AG04450 (cell line): ENCODE results near the gene ACSL4. TPM values are rescaled to one million over a fixed set of nuclear protein-coding genes. Genes with fewer than 3 reads are reported as not detected.
"Not testable (repeated sequence)": the region's sequence is repeated elsewhere in the genome, so short reads cannot be mapped to it uniquely, and the experiment has no call there.

ENCODE experiments used
- CTCF ChIA-PET: fragments of 300-600, 350-600 bp; formaldehyde crosslinking; extraction: SDS; loops from one replicate; lab custom pipeline; 2022; ENCODE audit warnings: antibody characterized with exemption, inconsistent platforms; lab: Charles Lee
- POLR2A ChIA-PET: fragments of 350-600 bp; formaldehyde crosslinking; extraction: SDS; loops from one replicate; lab custom pipeline; 2021; ENCODE audit warnings: antibody characterized with exemption, inconsistent platforms; lab: Yijun Ruan, JAX
- DNase-seq: peaks from one replicate; pipeline ENCODE4 v3.0.0-alpha.2; 2011; ENCODE audit warnings: low read depth, low spot score
- H3K27ac ChIP-seq: one replicate; pipeline ENCODE4 v1.5.1; 2012; ENCODE audit warnings: low read depth, low read length, control low read depth
- H3K27me3 ChIP-seq: one replicate; pipeline ENCODE4 v1.6.0; 2012; ENCODE audit warnings: low read length; ENCODE audit not compliant: control insufficient read depth, insufficient read depth
- H3K4me3 ChIP-seq: 2 replicates; pipeline ENCODE4 v1.5.1; 2011; ENCODE audit warnings: mild to moderate bottlenecking, low read depth, low read length, control low read depth
- H3K9me3 ChIP-seq: 2 replicates; pipeline ENCODE4 v1.5.1; 2012; ENCODE audit warnings: low read length; ENCODE audit not compliant: control insufficient read depth, insufficient read depth
- polyA plus RNA-seq: library from polyadenylated mRNA; depleted of rRNA; stranded (reverse); fragments of >200 nt; gene quantifications from 2 replicates; pipeline ENCODE4 v1.2.3, GENCODE V29; 2011
- TF ChIP-seq, protein P1 (sequence below): IDR thresholded peaks from 2 replicates; pipeline ENCODE4 v1.5.1; 2011; ENCODE audit warnings: low read depth, low read length, control low read depth, inconsistent platforms

ACSL4 gene
- polyA plus RNA-seq, 1 experiment, result 157 TPM

GRCh38 chrX:109685656-109686078, 47.4 kb downstream of the ACSL4 start:
- ChIA-PET POLR2A (no interaction called here), CTCF (interaction anchor here (0.7 to 1.5 kb wide), 4 partner anchors 171 to 205 kb away, joined by 3 to 4 read pairs (median 3); no protein-coding TSS in a partner anchor)
- no peaks in the 10 kb centered on the region for H3K9me3 ChIP-seq
- H3K27ac ChIP-seq, result no peak overlapping the region
- no peaks in the 10 kb centered on the region for H3K27me3 ChIP-seq
- TF ChIP-seq, protein P1, sequence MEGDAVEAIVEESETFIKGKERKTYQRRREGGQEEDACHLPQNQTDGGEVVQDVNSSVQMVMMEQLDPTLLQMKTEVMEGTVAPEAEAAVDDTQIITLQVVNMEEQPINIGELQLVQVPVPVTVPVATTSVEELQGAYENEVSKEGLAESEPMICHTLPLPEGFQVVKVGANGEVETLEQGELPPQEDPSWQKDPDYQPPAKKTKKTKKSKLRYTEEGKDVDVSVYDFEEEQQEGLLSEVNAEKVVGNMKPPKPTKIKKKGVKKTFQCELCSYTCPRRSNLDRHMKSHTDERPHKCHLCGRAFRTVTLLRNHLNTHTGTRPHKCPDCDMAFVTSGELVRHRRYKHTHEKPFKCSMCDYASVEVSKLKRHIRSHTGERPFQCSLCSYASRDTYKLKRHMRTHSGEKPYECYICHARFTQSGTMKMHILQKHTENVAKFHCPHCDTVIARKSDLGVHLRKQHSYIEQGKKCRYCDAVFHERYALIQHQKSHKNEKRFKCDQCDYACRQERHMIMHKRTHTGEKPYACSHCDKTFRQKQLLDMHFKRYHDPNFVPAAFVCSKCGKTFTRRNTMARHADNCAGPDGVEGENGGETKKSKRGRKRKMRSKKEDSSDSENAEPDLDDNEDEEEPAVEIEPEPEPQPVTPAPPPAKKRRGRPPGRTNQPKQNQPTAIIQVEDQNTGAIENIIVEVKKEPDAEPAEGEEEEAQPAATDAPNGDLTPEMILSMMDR, result no peak
- no peak overlapping the region for H3K4me3 ChIP-seq
- DNase-seq, result no peak

DNA sequence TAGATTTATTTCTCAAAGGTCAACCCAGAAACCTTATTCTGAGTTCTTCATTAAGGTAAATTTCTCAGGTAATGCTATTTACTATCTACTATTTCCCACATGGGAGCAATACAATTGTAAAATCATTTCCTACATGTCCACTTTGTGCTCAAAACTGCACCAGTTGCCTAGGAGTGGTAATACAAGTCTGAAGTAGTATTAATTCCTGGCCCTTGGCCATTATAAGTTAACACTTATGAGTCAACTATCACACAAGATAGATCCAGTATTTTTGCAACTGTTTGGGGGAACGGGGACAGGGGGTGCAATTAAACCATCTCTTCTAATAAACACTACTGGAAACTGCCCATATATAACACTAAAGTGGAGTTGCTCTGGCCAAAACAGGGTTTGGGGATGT, 48.9 kb downstream of the ACSL4 start:
- POLR2A ChIA-PET, result no interaction called here
- DNase-seq, result no peak
- Histone ChIP-seq H3K27me3 (no peaks in the 10 kb centered on the region), H3K9me3 (no peaks in the 10 kb centered on the region), H3K27ac (no peak overlapping the region), H3K4me3 (no peak overlapping the region)
- TF ChIP-seq, protein P1, result no peak
- CTCF ChIA-PET, result interaction anchor here (1.1 to 1.3 kb wide), 2 partner anchors 27 to 207 kb away, joined by 3 to 5 read pairs; no protein-coding TSS in a partner anchor

GRCh38 chrX:109681475-109682081, 51.5 kb downstream of the ACSL4 start:
- Histone ChIP-seq H3K4me3 (no peak overlapping the region), H3K27ac (no peak overlapping the region), H3K27me3 (no peaks in the 10 kb centered on the region), H3K9me3 (no peaks in the 10 kb centered on the region)
- ChIA-PET POLR2A (no interaction called here), CTCF (interaction anchor here (1.0 to 2.2 kb wide), 3 partner anchors 196 to 209 kb away, joined by 3 to 5 read pairs (median 5); no protein-coding TSS in a partner anchor)
- DNase-seq, result no peak
- TF ChIP-seq, protein P1, result no peak

- H3K4me3 ChIP-seq, result no peak overlapping the region
- ChIA-PET CTCF (interaction anchor here (0.8 to 1.8 kb wide), 3 partner anchors 177 to 211 kb away, joined by 3 to 7 read pairs (median 5); no protein-coding TSS in a partner anchor), POLR2A (no interaction called here)
- no peak overlapping the region for H3K27ac ChIP-seq
- TF ChIP-seq, protein P1, result no peak
- H3K9me3 ChIP-seq, result no peaks in the 10 kb centered on the region
- DNase-seq, result no peak
- H3K27me3 ChIP-seq, result no peaks in the 10 kb centered on the region
Measured at GRCh38 chrX:109679820-109680219, 53.2 kb downstream of the ACSL4 start.

DNA sequence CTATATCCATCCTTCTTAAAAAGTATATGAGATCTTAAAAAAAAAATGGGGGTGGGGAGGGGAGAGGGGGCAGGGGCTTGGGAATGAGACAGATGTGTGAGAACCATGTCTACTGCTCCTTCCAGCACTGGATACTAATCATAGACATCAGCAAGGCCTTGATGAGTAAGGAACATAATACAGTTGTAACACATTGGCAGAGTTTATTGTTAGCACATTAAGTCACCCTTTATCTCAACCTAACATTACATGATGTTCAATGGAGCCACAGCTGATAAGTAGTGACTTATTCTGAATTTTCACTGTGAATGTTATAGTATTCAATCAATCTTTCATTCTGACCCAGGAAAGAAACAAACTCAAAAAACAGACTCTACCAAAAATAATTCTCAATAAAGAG, 60.8 kb downstream of the ACSL4 start:
- H3K4me3 ChIP-seq, result no peak overlapping the region
- POLR2A ChIA-PET, result no interaction called here
- CTCF ChIA-PET, result no interaction called here
- no peaks in the 10 kb centered on the region for H3K27me3 ChIP-seq
- no peaks in the 10 kb centered on the region for H3K9me3 ChIP-seq
- TF ChIP-seq, protein P1, result no peak
- no peak overlapping the region for H3K27ac ChIP-seq
- no peak for DNase-seq

- H3K9me3 ChIP-seq, DNase-seq, H3K27me3 ChIP-seq, POLR2A ChIA-PET, H3K27ac ChIP-seq, CTCF ChIA-PET, H3K4me3 ChIP-seq: not testable (repeated sequence)
Measured at GRCh38 chrX:109671170-109671569, 61.9 kb downstream of the ACSL4 start.
